ENCODE data around the gene INTS2.
"Not testable (repeated sequence)": the region's sequence is repeated elsewhere in the genome, so short reads cannot be mapped to it uniquely, and the experiment has no call there.

INTS2 gene

GRCh38 chr17:61860397-61860796, 67.4 kb downstream of the INTS2 start:
- H3K4me3 ChIP-seq, H3K27ac ChIP-seq: not testable (repeated sequence)

GRCh38 chr17:61856035-61856434, 71.7 kb downstream of the INTS2 start:
- no peak overlapping the region for H3K4me3 ChIP-seq
- no peak overlapping the region for H3K27ac ChIP-seq

GRCh38 chr17:61852857-61853256, 74.9 kb downstream of the INTS2 start:
- Histone ChIP-seq H3K4me3 (no peak overlapping the region), H3K27ac (no peak overlapping the region)

GRCh38 chr17:61849674-61850073, 78.1 kb downstream of the INTS2 start:
- no peak overlapping the region for H3K27ac ChIP-seq
- H3K4me3 ChIP-seq, result no peak overlapping the region

GRCh38 chr17:61848896-61849295, 78.9 kb downstream of the INTS2 start:
- Histone ChIP-seq H3K4me3 (no peak overlapping the region), H3K27ac (no peak overlapping the region)

GRCh38 chr17:61848247-61848646, 79.5 kb downstream of the INTS2 start:
- no peak overlapping the region for H3K4me3 ChIP-seq

GRCh38 chr17:61847659-61848058, 80.1 kb downstream of the INTS2 start:
- Histone ChIP-seq H3K4me3 (no peak overlapping the region), H3K27ac (no peak overlapping the region)

More at GRCh38 chr17:61848247-61848646, 79.5 kb downstream of the INTS2 start:
- H3K27ac ChIP-seq, result no peak overlapping the region

GRCh38 chr17:61846761-61847375, 80.9 kb downstream of the INTS2 start:
- Histone ChIP-seq H3K27ac (no peak overlapping the region), H3K4me3 (no peak overlapping the region)

- H3K4me3 ChIP-seq, result no peak overlapping the region
- H3K27ac ChIP-seq, result no peak overlapping the region
Observed at GRCh38 chr17:61846088-61846487, 81.7 kb downstream of the INTS2 start.

- Histone ChIP-seq H3K4me3 (no peak overlapping the region), H3K27ac (no peak overlapping the region)
Observed at GRCh38 chr17:61843435-61843834, 84.3 kb downstream of the INTS2 start.

- Histone ChIP-seq H3K27ac (no peak overlapping the region), H3K4me3 (no peak overlapping the region)
Observed at GRCh38 chr17:61842899-61843298, 84.9 kb downstream of the INTS2 start.

- Histone ChIP-seq H3K27ac (no peak overlapping the region), H3K4me3 (no peak overlapping the region)
Observed at GRCh38 chr17:61839300-61839786, 88.4 kb downstream of the INTS2 start.

GRCh38 chr17:61837175-61838051, 90.4 kb downstream of the INTS2 start:
- H3K27ac ChIP-seq, result no peak overlapping the region
- H3K4me3 ChIP-seq, result no peak overlapping the region

GRCh38 chr17:61836266-61837174, 91.3 kb downstream of the INTS2 start:
- H3K27ac ChIP-seq, result no peak overlapping the region

GRCh38 chr17:61835606-61836005, 92.2 kb downstream of the INTS2 start:
- H3K4me3 ChIP-seq, result no peak overlapping the region

More at GRCh38 chr17:61836266-61837174, 91.3 kb downstream of the INTS2 start:
- H3K4me3 ChIP-seq, result no peak overlapping the region

GRCh38 chr17:61834610-61835009, 93.2 kb downstream of the INTS2 start:
- Histone ChIP-seq H3K4me3 (no peak overlapping the region), H3K27ac (no peak overlapping the region)

More at GRCh38 chr17:61835606-61836005, 92.2 kb downstream of the INTS2 start:
- no peak overlapping the region for H3K27ac ChIP-seq

GRCh38 chr17:61833536-61834193, 94.1 kb downstream of the INTS2 start:
- Histone ChIP-seq H3K4me3 (no peak overlapping the region), H3K27ac (no peak overlapping the region)

GRCh38 chr17:61832463-61832862, 95.3 kb downstream of the INTS2 start:
- H3K27ac ChIP-seq, result no peak overlapping the region
- H3K4me3 ChIP-seq, result no peak overlapping the region

GRCh38 chr17:61831099-61831498, 96.7 kb downstream of the INTS2 start:
- no peak overlapping the region for H3K4me3 ChIP-seq

More at GRCh38 chr17:61831099-61831498, 96.7 kb downstream of the INTS2 start:
- H3K27ac ChIP-seq, result no peak overlapping the region
